Measurements from ENCODE around the gene USP6NL. TPM values are rescaled to one million over a fixed set of nuclear protein-coding genes. Genes with fewer than 3 reads are reported as not detected.

Gene USP6NL
- total RNA-seq, 1 experiment from 2014 or later, result 27.5 TPM

DNA sequence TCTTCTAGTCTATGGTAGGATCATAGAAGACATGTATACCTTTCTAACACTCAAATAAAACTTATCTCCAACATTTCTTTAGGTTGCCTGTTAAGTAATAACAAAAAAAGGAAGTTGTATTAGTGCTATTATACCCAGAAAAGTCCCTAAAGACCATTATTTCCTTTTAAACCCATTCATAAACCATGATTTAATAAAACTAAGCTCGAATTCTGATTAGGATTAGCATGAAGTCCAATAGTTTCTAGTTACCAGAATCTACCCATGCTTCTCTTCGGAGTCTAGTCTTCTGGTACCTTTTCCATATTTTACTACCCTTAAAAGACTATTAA is 62.7 kb downstream of the USP6NL start:
- Mint-ChIP-seq H3K27me3 (ENCODE audit: unreplicated experiment) (no peaks in the 10 kb centered on the region), H3K36me3 (ENCODE audit: insufficient read depth, unreplicated experiment) (peaks cover 23% of the 10 kb centered on the region), H3K27ac (ENCODE audit: unreplicated experiment) (no peak overlapping the region), H3K9me3 (ENCODE audit: low read depth, unreplicated experiment) (no peaks in the 10 kb centered on the region), H3K4me1 (ENCODE audit: low read depth, unreplicated experiment) (peaks cover 53% of the 10 kb centered on the region), H3K4me3 (ENCODE audit: low read depth, unreplicated experiment) (no peak overlapping the region)
- BruUV-seq (replicated peaks), result no TSS peak
- CTCF ChIA-PET, result interaction anchor here (1.5 kb wide), 1 partner anchor 9 kb away, joined by 3 read pairs; no protein-coding TSS in a partner anchor
- DNase-seq, result no peak
- TF ChIP-seq, protein P1, sequence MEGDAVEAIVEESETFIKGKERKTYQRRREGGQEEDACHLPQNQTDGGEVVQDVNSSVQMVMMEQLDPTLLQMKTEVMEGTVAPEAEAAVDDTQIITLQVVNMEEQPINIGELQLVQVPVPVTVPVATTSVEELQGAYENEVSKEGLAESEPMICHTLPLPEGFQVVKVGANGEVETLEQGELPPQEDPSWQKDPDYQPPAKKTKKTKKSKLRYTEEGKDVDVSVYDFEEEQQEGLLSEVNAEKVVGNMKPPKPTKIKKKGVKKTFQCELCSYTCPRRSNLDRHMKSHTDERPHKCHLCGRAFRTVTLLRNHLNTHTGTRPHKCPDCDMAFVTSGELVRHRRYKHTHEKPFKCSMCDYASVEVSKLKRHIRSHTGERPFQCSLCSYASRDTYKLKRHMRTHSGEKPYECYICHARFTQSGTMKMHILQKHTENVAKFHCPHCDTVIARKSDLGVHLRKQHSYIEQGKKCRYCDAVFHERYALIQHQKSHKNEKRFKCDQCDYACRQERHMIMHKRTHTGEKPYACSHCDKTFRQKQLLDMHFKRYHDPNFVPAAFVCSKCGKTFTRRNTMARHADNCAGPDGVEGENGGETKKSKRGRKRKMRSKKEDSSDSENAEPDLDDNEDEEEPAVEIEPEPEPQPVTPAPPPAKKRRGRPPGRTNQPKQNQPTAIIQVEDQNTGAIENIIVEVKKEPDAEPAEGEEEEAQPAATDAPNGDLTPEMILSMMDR (IDR thresholded peaks at IDR 0.05; ENCODE audit: unreplicated experiment), result no peak
- intact Hi-C loops (cut with micrococcal nuclease; ENCODE audit: unreplicated experiment), result no loop called here

DNA sequence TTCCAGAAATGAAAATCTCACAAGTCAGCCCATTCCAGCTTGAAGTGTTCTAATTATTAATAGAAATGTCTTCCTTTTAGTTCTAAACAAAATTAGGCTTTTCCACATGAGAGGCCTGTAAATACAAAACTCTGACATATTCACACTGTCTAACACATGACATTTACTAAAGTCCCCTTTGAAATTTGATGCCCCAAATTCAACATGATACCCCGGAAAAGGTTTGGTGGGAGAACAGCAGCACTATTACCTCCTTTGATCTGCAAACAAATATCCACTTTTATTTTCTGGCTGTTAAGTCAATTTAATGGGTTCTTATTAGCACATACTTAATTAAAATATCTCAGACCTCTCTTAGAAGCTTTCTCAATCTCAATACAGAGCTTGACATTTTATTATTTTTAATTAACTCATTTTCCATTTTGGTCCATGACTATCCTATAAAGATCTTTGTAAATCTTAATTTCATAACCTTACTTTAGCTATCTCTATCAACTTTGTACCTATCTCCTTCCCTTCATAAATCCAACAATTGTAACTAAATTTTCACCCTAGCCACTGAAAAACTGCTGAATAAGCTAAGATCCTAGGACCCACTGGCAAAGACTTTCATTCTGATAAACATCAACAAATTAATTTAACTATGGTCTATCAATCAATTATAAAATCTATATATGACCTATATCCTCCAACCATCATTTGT is 63.2 kb downstream of the USP6NL start:
- no peak for DNase-seq
- Mint-ChIP-seq H3K9me3 (ENCODE audit: low read depth, unreplicated experiment) (no peaks in the 10 kb centered on the region), H3K27me3 (ENCODE audit: unreplicated experiment) (no peaks in the 10 kb centered on the region), H3K27ac (ENCODE audit: unreplicated experiment) (no peak overlapping the region), H3K4me1 (ENCODE audit: low read depth, unreplicated experiment) (peaks cover 48% of the 10 kb centered on the region), H3K4me3 (ENCODE audit: low read depth, unreplicated experiment) (no peak overlapping the region), H3K36me3 (ENCODE audit: insufficient read depth, unreplicated experiment) (peaks cover 22% of the 10 kb centered on the region)
- BruUV-seq (replicated peaks), result no TSS peak
- intact Hi-C loops (cut with micrococcal nuclease; ENCODE audit: unreplicated experiment), result no loop called here
- CTCF ChIA-PET, result interaction anchor here (0.6 to 1.5 kb wide), 3 partner anchors 9 to 161 kb away, joined by 3 read pairs; no protein-coding TSS in a partner anchor
- TF ChIP-seq, protein P1 (IDR thresholded peaks at IDR 0.05; ENCODE audit: unreplicated experiment), result no peak

DNA sequence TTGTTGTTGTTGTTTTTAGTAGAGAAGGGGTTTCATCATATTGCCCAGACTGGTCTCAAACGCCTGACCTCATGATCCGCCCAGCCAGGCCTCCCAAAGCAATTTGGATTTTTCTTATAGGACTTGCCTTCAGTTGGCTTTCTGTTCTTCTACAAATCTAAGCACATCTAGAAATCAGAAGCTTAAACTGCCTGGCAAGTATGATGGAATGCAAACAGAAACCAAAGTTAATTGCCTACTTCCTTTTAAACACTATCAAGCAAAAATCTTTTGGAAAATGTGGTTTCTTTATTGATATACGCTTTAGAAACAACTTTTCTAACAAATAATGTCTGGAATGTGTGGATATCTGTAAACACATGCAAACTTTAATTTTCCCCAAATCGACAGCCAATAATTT is 64.9 kb downstream of the USP6NL start:
- no peaks in the 10 kb centered on the region for H3K27me3 Mint-ChIP-seq (ENCODE audit: unreplicated experiment)
- CTCF ChIA-PET, result interaction anchor here (0.8 kb wide), 1 partner anchor 211 kb away, joined by 3 read pairs; no protein-coding TSS in a partner anchor
- H3K36me3 Mint-ChIP-seq (ENCODE audit: insufficient read depth, unreplicated experiment), result peaks cover 7% of the 10 kb centered on the region
- peaks cover 34% of the 10 kb centered on the region for H3K4me1 Mint-ChIP-seq (ENCODE audit: low read depth, unreplicated experiment)
- peak overlapping the region; percentile 13 for H3K4me3 Mint-ChIP-seq (ENCODE audit: low read depth, unreplicated experiment)
- peak overlapping the region; percentile 51 for H3K27ac Mint-ChIP-seq (ENCODE audit: unreplicated experiment)
- no peak for DNase-seq
- intact Hi-C loops (cut with micrococcal nuclease; ENCODE audit: unreplicated experiment), result no loop called here
- no peaks in the 10 kb centered on the region for H3K9me3 Mint-ChIP-seq (ENCODE audit: low read depth, unreplicated experiment)
- no TSS peak for BruUV-seq (replicated peaks)
- TF ChIP-seq, protein P1 (IDR thresholded peaks at IDR 0.05; ENCODE audit: unreplicated experiment), result no peak

DNA sequence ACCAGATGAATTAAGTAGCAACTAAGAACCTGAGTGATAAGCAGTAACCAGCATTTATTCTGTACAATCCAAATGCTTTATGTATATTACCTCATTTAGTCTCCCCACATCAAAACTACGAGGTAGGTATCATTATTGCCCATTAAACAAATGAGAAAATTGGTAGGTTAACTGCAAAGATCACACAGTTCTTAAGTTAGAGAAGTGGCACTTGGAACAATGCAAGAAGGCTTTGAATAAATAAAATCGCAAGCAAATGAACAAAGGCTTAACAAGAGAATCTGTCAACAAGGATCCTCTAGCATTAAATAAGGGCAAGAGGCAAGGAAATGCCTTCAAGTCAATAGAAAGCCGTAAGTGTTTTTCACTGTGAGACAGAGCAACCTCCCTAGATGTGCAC is 70.2 kb downstream of the USP6NL start:
- Mint-ChIP-seq H3K36me3 (ENCODE audit: insufficient read depth, unreplicated experiment) (no peaks in the 10 kb centered on the region), H3K4me3 (ENCODE audit: low read depth, unreplicated experiment) (no peak overlapping the region), H3K4me1 (ENCODE audit: low read depth, unreplicated experiment) (peaks cover 13% of the 10 kb centered on the region), H3K9me3 (ENCODE audit: low read depth, unreplicated experiment) (no peaks in the 10 kb centered on the region), H3K27ac (ENCODE audit: unreplicated experiment) (no peak overlapping the region), H3K27me3 (ENCODE audit: unreplicated experiment) (no peaks in the 10 kb centered on the region)
- TF ChIP-seq, protein P1 (IDR thresholded peaks at IDR 0.05; ENCODE audit: unreplicated experiment), result no peak
- CTCF ChIA-PET, result no interaction called here
- no peak for DNase-seq
- intact Hi-C loops (cut with micrococcal nuclease; ENCODE audit: unreplicated experiment), result no loop called here
- no TSS peak for BruUV-seq (replicated peaks)

Measured in Calu3 (cell line).